Stimulated activated CD4-positive, alpha-beta T cell treated with anti-CD3 and anti-CD28 coated beads, Interleukin-15, amount 100 ng/mL, for 1 hour (primary cell): ENCODE results near the gene ZNF177.
A peak's percentile ranks its signal among the peaks of the same experiment; 100 is the strongest.

ENCODE experiments used
- DNase-seq, 2 donors: peaks; one replicate each; pipeline ENCODE4 v3.0.0-alpha.2; 2020; ENCODE audit warnings: low read depth in 1 of 2, low spot score in 1 of 2

Gene ZNF177

DNA sequence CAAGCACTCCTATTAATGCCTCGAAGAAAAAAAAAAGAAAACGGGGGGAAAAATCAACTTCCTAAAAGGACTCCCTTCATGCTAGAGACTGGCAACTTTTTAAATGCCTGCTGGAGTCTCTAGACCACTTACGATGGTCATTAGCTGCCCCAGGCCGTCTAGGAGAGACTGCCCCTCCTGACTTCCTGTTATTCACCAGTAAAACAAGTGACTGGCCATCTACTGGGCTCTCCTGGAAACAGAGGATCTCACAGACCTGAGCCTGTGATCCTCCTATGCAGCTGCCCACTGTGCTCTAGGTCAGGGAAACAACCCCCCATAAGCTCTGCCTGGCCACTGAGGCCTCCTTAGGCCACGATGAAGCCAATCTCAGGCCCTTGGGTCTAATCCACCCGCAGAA is 65.1 kb downstream of the ZNF177 start:
- DNase-seq: no peak

DNA sequence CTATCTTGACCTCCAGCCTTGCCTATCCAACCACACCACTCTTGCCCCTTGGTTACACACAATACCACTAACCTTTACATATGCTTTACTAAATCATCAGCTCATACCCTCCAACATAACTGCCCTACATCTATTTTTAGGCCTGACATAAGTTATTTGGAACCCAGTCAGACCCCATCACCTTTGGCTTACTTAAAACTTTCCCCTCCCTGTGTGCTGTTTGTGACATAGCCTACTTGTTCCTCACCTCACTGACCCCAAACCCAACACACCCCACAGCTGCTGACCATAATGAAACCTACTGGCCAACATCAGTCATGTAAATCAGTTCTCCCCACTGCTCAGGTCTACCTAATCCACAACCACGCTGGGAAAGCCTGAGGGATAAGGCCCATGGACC is 67.6 kb downstream of the ZNF177 start:
- DNase-seq: no peak

DNA sequence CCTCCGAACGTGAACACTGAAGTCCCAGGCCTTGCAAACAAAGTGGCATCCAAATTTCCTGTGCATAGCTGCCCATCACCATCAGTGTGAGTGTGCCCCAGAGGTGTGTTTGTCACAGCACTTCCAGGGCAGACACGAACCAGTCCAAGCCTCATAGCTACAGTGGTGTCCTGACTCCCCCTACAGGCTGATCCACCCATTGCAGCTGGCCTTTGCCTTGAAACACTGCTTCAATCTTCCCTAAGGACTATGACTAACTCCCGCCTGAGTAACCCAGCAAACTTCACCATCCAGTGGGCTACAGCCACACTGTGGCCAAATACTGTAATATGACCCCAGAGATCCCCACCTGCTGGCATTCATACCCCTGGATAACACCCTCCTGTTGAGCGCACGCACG is 68.7 kb downstream of the ZNF177 start:
- DNase-seq: peak in 1 of 2 donors; percentile 10
